Upper lobe of left lung (tissue), 4 donors: ENCODE data around the gene PI4KB.

ENCODE experiments used
- POLR2A ChIP-seq, 4 donors: fragments of 450-650 bp; IDR thresholded peaks; one replicate each; pipeline ENCODE4 v1.5.1; 2016 to 2017; ENCODE audit warnings: antibody characterized with exemption in 4 of 4, mild to moderate bottlenecking in 2 of 4
- POLR2AphosphoS5 ChIP-seq, 2 donors: sonication (generic); formaldehyde crosslinking; IDR thresholded peaks; one replicate each; pipeline ENCODE4 v1.5.1; 2017; ENCODE audit warnings: antibody characterized with exemption in 2 of 2

- TF ChIP-seq POLR2AphosphoS5 (IDR thresholded peaks at IDR 0.05) (no peak), POLR2A (IDR thresholded peaks at IDR 0.05) (no peak)
Measured at GRCh38 chr1:151294742-151295462, 32.3 kb downstream of the PI4KB start.
